Erythroblast (primary cell): ENCODE measurements around the gene C9orf78.

Experiments
- GATA1 ChIP-seq: IDR thresholded peaks from 2 replicates; pipeline ENCODE4 v1.6.1; 2011; ENCODE audit warnings: low read depth, mild to moderate bottlenecking, control low read depth, low read length, moderate library complexity
- POLR2A ChIP-seq: IDR thresholded peaks from 2 replicates; pipeline ENCODE4 v1.6.1; 2011; ENCODE audit warnings: mild to moderate bottlenecking, low read length

GRCh38 chr9:129884220-129885017 is 49.3 kb upstream of the C9orf78 start:
- TF ChIP-seq POLR2A = peak; percentile 91
- no peak for TF ChIP-seq GATA1
